ENCODE measurements around the gene SIMC1.

The SIMC1 gene

GRCh38 chr5:176383248-176383905, 145.2 kb downstream of the SIMC1 start:
- no peak for DNase-seq (ENCODE audit: low read depth)
- TF ChIP-seq, protein P1, sequence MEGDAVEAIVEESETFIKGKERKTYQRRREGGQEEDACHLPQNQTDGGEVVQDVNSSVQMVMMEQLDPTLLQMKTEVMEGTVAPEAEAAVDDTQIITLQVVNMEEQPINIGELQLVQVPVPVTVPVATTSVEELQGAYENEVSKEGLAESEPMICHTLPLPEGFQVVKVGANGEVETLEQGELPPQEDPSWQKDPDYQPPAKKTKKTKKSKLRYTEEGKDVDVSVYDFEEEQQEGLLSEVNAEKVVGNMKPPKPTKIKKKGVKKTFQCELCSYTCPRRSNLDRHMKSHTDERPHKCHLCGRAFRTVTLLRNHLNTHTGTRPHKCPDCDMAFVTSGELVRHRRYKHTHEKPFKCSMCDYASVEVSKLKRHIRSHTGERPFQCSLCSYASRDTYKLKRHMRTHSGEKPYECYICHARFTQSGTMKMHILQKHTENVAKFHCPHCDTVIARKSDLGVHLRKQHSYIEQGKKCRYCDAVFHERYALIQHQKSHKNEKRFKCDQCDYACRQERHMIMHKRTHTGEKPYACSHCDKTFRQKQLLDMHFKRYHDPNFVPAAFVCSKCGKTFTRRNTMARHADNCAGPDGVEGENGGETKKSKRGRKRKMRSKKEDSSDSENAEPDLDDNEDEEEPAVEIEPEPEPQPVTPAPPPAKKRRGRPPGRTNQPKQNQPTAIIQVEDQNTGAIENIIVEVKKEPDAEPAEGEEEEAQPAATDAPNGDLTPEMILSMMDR (IDR thresholded peaks at IDR 0.05; ENCODE audit: low read depth, low read length, missing control alignments) = no peak
- no peak overlapping the region for H3K4me3 ChIP-seq (ENCODE audit: low read depth, low read length)

DNA sequence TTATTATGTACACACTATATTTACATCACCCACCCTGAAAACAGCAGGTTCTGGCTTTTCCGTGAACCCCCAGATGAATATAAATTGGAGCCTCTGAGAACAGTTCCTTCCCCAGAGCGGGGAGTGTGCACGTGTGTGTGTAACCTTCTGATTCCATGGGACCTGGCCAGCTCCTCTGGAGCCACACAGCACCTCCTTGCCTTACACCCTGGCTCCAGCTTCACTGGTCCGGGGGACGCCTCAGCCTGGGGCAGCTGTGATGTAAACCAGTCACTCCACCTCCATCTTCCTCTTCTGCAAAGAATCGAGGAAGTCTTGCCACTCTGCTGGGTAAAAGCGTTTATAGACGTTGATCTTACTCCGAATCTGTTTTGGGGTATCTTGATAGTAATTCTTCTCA, 145.7 kb downstream of the SIMC1 start:
- no peak for DNase-seq (ENCODE audit: low read depth)
- TF ChIP-seq, protein P1 (IDR thresholded peaks at IDR 0.05; ENCODE audit: low read depth, low read length, missing control alignments) = no peak
- H3K4me3 ChIP-seq (ENCODE audit: low read depth, low read length) = no peak overlapping the region

DNA sequence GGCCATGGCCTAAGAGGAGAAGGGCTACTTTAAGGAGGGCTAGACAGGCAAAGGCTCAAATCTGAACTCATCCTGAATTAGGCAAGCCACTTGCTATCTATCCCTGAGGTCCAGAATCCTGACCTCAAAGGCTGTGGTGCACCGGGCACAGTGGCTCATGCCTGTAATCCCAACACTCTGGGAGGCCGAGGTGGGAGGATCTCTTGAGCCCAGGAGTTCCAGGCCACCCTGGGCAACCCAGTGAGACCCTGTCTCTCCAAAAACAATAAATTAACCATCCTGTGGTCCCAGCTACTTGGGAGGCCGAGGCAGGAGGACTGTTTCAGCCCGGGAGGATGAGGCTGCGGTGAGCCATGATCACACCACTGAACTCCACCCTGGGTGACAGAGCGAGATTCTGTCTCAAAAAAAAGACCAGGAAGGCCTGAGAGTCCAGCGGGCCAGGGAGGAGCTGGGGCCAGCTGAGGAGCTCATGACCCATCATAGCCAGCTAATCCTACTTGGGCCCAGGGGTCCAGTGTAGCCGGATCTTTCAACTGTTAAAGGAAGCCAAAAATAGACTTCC, 146.2 kb downstream of the SIMC1 start:
- TF ChIP-seq, protein P1 (IDR thresholded peaks at IDR 0.05; ENCODE audit: low read depth, low read length, missing control alignments) = no peak
- H3K4me3 ChIP-seq (ENCODE audit: low read depth, low read length) = no peak overlapping the region
- no peak for DNase-seq (ENCODE audit: low read depth)

DNA sequence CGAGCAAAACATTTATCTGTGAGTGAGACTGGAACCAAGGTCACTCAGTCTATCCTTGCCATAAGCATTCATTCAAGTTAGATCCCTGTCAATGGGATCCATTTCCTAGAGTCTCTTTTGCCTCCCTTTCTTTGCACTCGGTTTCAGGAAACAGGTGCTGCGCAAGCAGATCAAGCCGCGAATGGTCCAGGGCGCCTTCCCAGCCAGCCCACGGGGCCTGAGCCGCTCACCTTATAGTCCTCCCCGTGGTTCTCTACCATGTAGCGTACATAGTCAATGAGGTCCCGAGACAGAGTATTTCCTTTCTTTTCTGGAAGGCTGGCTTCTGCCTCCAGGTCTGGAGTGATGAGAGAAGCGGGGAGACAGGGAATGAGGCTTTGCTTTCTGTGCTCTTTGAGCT, 146.8 kb downstream of the SIMC1 start:
- TF ChIP-seq, protein P1 (IDR thresholded peaks at IDR 0.05; ENCODE audit: low read depth, low read length, missing control alignments) = no peak
- DNase-seq (ENCODE audit: low read depth) = no peak
- no peak overlapping the region for H3K4me3 ChIP-seq (ENCODE audit: low read depth, low read length)

DNA sequence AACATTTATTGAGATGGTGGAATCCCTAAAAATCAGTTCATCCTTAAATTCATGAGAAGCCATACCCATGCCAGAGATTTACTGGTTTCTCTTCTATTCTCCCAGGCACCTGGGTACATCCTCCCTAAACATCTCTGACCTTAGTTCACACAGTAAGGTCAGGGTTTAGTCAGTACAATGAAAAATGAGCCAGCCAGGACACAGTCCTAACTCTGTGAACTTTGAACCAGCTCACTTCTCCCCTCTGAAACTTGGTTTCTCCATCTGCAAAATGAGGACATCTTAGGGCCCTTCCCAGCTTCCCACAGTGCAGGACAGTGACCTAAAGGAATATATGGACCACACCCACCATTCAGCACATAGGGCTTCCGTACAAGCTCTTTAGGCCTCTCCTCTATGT, 148.3 kb downstream of the SIMC1 start:
- no peak for DNase-seq (ENCODE audit: low read depth)
- H3K4me3 ChIP-seq (ENCODE audit: low read depth, low read length) = peak overlapping the region; percentile 96; the same call in 1 of the 2 replicates
- TF ChIP-seq, protein P1 (IDR thresholded peaks at IDR 0.05; ENCODE audit: low read depth, low read length, missing control alignments) = no peak

DNA sequence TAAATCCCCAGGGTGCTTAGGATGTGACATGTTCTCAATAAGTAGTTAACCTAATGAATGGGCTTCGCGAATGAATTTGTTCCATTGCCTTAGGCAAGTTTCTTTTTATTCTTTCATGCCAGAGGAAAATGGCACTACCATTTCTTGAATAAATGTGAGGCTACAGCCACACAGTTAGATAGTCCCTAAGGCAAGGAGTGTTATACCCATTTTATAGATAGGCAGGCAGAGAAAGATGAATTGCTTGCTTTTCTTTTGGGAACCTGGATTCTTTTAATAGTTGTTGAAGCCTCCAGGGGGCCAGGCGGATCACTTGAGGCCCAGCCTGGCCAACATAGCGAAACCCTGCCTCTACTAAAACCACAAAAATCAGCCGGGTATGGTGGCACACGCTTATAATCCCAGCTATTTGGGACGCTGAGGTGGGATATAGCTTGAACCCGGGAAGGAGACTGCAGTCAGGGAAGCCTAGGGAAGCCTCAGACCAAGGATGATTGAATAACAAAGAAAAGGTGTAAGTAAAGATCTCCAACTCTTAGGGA, 149.2 kb downstream of the SIMC1 start:
- TF ChIP-seq, protein P1 (IDR thresholded peaks at IDR 0.05; ENCODE audit: low read depth, low read length, missing control alignments) = no peak
- peak overlapping the region; percentile 96 for H3K4me3 ChIP-seq (ENCODE audit: low read depth, low read length)
- no peak for DNase-seq (ENCODE audit: low read depth)

All from GM12864 (cell line).